ENCODE data around the gene CCDC12. TPM values are rescaled to one million over a fixed set of nuclear protein-coding genes. Genes with fewer than 3 reads are reported as not detected.

Gene CCDC12
- total RNA-seq, 1 donor from 2014 or later: 64.3 TPM

DNA sequence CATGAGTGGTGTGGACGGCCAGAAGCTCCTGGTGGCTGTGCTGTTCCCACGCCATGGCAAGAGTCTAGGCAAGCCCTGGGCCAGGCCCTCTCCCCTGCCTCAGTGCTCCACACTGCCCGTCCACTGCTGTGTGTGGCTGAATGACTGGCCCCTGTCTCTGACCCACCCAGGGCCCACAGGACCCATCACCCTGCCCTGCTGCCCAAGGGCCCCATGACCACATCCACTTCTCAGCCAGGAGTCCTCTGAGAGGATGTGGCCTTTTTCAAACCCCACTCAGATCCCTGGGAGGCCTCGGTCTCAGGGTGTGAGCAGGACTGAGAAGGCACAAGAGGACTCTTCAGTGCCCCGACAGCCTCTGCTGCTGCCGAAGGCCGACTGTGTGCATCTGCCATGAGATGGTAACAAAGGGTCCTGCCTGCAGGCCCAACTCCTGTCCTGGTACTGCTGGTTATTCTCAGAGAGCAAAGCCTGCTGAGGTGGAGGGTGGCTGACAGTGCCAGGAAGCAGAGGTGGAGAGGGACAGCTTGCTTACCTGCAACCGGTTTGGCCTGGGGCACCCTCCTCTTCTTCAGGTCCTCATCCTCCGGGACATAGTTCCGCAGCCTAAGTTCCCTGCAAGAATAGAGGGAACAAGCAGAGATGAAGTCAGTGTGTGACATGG lies 51.5 kb downstream of the CCDC12 start:
- H3K27me3 Mint-ChIP-seq: no peaks in the 10 kb centered on the region
- H3K4me3 Mint-ChIP-seq (ENCODE audit: low read depth): no peak overlapping the region
- no peak for DNase-seq (ENCODE audit: low spot score, unreplicated experiment)
- H3K27ac Mint-ChIP-seq: peak overlapping the region; percentile 76
- TF ChIP-seq, protein P1, sequence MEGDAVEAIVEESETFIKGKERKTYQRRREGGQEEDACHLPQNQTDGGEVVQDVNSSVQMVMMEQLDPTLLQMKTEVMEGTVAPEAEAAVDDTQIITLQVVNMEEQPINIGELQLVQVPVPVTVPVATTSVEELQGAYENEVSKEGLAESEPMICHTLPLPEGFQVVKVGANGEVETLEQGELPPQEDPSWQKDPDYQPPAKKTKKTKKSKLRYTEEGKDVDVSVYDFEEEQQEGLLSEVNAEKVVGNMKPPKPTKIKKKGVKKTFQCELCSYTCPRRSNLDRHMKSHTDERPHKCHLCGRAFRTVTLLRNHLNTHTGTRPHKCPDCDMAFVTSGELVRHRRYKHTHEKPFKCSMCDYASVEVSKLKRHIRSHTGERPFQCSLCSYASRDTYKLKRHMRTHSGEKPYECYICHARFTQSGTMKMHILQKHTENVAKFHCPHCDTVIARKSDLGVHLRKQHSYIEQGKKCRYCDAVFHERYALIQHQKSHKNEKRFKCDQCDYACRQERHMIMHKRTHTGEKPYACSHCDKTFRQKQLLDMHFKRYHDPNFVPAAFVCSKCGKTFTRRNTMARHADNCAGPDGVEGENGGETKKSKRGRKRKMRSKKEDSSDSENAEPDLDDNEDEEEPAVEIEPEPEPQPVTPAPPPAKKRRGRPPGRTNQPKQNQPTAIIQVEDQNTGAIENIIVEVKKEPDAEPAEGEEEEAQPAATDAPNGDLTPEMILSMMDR (IDR thresholded peaks at IDR 0.05; ENCODE audit: unreplicated experiment): no peak
- H3K9me3 Mint-ChIP-seq (ENCODE audit: low read depth): peaks cover 4% of the 10 kb centered on the region
- peaks cover 2% of the 10 kb centered on the region for H3K4me1 Mint-ChIP-seq (ENCODE audit: low read depth)
- peaks cover 22% of the 10 kb centered on the region for H3K36me3 Mint-ChIP-seq (ENCODE audit: insufficient read depth)

DNA sequence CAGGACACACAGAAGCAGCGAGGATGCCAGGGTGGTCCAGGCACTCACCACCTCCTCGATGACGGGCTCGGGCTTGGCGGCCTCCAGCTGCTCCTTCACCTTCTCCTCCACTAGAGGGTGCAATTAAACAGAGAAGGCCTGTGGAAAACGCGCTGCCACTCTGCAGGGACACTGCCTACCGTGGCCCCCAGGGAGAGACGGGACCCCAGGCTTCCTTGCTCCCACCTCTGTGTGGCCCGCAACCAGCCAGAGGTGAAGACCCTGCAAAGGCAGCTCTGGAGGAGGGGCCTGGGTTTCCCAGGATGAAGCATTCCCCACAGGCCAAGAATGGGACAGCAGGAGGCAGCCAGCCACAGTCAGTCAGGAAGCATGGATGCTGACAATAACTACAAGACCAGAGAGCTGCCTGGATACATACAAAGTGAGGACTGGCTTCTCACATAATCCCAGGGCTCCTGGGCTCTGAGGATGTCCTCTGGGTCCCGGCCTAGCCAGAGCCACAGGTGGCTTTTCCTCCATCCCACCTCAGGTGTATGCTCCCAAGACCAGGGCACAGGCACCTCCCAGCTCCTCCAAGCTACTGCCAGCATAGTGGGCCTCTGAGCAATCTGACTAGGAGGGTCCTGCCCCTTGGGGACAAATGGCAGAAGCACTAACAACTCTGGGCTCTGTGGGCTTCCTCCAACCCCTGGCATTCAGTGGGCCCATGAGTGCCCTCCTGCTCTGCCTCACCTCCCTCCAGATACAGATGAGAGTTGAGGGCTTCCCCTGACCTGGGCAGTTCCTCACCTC lies 52.8 kb downstream of the CCDC12 start:
- H3K36me3 Mint-ChIP-seq (ENCODE audit: insufficient read depth): peaks cover 29% of the 10 kb centered on the region
- TF ChIP-seq, protein P1 (IDR thresholded peaks at IDR 0.05; ENCODE audit: unreplicated experiment): peak; percentile 81
- no peaks in the 10 kb centered on the region for H3K27me3 Mint-ChIP-seq
- H3K4me3 Mint-ChIP-seq (ENCODE audit: low read depth): no peak overlapping the region
- H3K9me3 Mint-ChIP-seq (ENCODE audit: low read depth): peaks cover 4% of the 10 kb centered on the region
- peak overlapping the region; percentile 78 for H3K27ac Mint-ChIP-seq
- peaks cover 2% of the 10 kb centered on the region for H3K4me1 Mint-ChIP-seq (ENCODE audit: low read depth)
- DNase-seq (ENCODE audit: low spot score, unreplicated experiment): peak; percentile 35

DNA sequence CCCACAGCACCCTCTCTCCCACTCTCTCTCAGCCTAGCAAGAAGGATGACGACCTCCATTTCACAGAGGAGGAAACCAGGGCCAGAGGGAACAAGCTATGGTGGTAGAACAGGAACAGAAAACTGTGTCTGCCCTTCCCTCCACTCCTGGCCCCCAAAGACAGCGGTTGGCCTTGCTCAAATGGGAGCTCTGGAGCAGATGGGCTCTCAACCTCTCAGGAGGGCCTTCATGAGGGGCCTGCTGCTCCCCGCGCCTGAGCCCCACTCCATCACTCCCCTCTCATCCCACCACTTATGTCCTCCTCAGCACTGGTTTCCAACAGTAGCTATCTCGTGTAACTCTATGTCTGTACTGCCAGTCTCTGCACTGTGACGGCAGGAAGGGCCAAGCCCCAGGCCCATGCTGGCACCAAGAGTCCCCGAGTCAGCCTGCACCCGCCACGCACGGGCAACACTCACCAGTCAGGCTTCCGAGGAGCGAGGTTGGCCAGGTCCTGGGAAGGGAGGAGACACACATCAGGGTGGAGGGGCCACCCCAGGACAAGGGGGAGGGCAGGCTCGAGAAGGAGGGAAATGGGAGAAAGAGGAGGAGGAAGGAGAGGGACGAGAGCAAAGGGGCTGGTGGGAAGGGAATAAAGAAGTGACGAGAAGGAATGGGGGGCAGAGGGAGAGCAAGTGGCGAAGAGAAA lies 53.5 kb downstream of the CCDC12 start:
- no peak overlapping the region for H3K4me3 Mint-ChIP-seq (ENCODE audit: low read depth)
- peaks cover 3% of the 10 kb centered on the region for H3K9me3 Mint-ChIP-seq (ENCODE audit: low read depth)
- DNase-seq (ENCODE audit: low spot score, unreplicated experiment): no peak
- H3K27me3 Mint-ChIP-seq: no peaks in the 10 kb centered on the region
- peaks cover 2% of the 10 kb centered on the region for H3K4me1 Mint-ChIP-seq (ENCODE audit: low read depth)
- H3K36me3 Mint-ChIP-seq (ENCODE audit: insufficient read depth): peaks cover 29% of the 10 kb centered on the region
- TF ChIP-seq, protein P1 (IDR thresholded peaks at IDR 0.05; ENCODE audit: unreplicated experiment): no peak
- peak overlapping the region; percentile 78 for H3K27ac Mint-ChIP-seq

DNA sequence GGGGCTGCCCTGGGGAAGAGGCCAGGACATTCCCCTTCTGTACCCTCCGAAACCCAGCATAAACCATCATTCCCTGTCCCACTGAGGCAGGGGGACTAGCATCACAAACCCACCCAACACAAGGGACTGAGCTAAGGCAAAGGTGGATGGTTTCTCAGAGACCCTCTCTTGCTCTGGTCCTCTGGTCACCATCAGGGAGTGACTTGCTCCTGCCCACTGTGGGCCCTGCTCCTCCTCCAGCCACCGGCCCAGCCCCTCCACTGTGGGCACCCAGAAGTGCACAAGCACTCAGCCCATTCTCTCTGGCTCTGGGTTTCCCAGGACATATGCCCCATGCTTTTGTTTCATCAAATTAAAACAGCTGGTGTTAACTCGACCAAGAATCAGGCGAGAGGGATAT lies 54.1 kb downstream of the CCDC12 start:
- Mint-ChIP-seq H3K27ac (no peak overlapping the region), H3K4me3 (ENCODE audit: low read depth) (no peak overlapping the region), H3K4me1 (ENCODE audit: low read depth) (peaks cover 2% of the 10 kb centered on the region), H3K27me3 (no peaks in the 10 kb centered on the region), H3K36me3 (ENCODE audit: insufficient read depth) (peaks cover 35% of the 10 kb centered on the region), H3K9me3 (ENCODE audit: low read depth) (peaks cover 7% of the 10 kb centered on the region)
- DNase-seq (ENCODE audit: low spot score, unreplicated experiment): no peak
- TF ChIP-seq, protein P1 (IDR thresholded peaks at IDR 0.05; ENCODE audit: unreplicated experiment): no peak

DNA sequence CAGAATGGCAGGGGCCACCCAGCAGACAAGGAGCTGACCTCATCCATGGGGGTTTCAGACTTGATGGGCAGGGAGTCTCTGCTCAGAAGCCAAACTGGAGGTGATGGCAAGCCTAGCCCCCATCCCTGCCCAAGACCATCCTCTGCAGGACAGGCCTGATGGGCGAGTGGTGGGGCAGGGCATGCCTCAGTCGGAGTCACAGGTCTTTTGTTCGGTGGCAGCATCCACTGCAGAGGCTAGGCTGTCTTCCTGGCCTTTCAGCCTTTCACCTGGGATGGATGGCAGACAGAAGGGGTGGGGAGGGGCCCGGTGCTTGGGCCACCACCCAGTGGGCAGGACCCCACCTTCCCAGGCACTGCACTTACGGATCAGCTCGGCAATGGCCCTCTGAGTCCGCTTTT lies 54.7 kb downstream of the CCDC12 start:
- H3K27ac Mint-ChIP-seq: no peak overlapping the region
- peaks cover 7% of the 10 kb centered on the region for H3K9me3 Mint-ChIP-seq (ENCODE audit: low read depth)
- no peaks in the 10 kb centered on the region for H3K27me3 Mint-ChIP-seq
- H3K4me3 Mint-ChIP-seq (ENCODE audit: low read depth): no peak overlapping the region
- TF ChIP-seq, protein P1 (IDR thresholded peaks at IDR 0.05; ENCODE audit: unreplicated experiment): no peak
- no peak for DNase-seq (ENCODE audit: low spot score, unreplicated experiment)
- peaks cover 37% of the 10 kb centered on the region for H3K36me3 Mint-ChIP-seq (ENCODE audit: insufficient read depth)
- peaks cover 2% of the 10 kb centered on the region for H3K4me1 Mint-ChIP-seq (ENCODE audit: low read depth)

All from progenitor cell of endocrine pancreas (in vitro differentiated cells).